ENCODE data around the gene PRELID2. TPM values are rescaled to one million over a fixed set of nuclear protein-coding genes. Genes with fewer than 3 reads are reported as not detected.
"Not testable (repeated sequence)": the region's sequence is repeated elsewhere in the genome, so short reads cannot be mapped to it uniquely, and the experiment has no call there.

PRELID2 gene
- polyA plus RNA-seq, 2 of the 4 experiments (the other 2 are of a cell fraction), result 8.5 to 10.4 TPM

GRCh38 chr5:145803112-145804004 is 31.8 kb downstream of the PRELID2 start:
- H3K4me3 ChIP-seq, result no peak overlapping the region
- no peak overlapping the region for H3K27ac ChIP-seq
- no peak overlapping the region for H3K4me2 ChIP-seq
- FAIRE-seq (no peak), ATAC-seq (no peak), DNase-seq (ENCODE audit: low read depth in 1 of 2, low spot score in 1 of 2) (no peak)
- H3K9me3 ChIP-seq, result no peaks in the 10 kb centered on the region
- POLR2A ChIA-PET, result no interaction called here
- TF ChIP-seq RAD21 (conservative IDR thresholded peaks at IDR 0.05 in 1 of 2, IDR thresholded peaks at IDR 0.05 in 1 of 2) (no peak), CTCF (IDR thresholded peaks at IDR 0.05) (no peak), CHD2 (IDR thresholded peaks at IDR 0.05; ENCODE audit: low read length, partially characterized antibody) (no peak), JUNB (IDR thresholded peaks at IDR 0.05) (no peak)
- WGBS (ENCODE audit: missing lambda C conversion rate), result 85% methylated on average over 9 of the region's 9 CpGs
- CTCF ChIA-PET, result interaction anchor here (2.0 kb wide), 1 partner anchor 9 kb away, joined by 8 read pairs; no protein-coding TSS in a partner anchor
- H3K4me1 ChIP-seq, result peaks cover 17% of the 10 kb centered on the region

- no peak for TF ChIP-seq GATA3 (IDR thresholded peaks at IDR 0.05; ENCODE audit: borderline replicate concordance)
- TF ChIP-seq EHF (CRISPR knock-in tag; IDR thresholded peaks at IDR 0.05), result no peak
- no peak for TF ChIP-seq ZNF302 (CRISPR knock-in tag; IDR thresholded peaks at IDR 0.05)
- TF ChIP-seq PHF8 (IDR thresholded peaks at IDR 0.05; ENCODE audit: borderline replicate concordance, low read depth), result no peak
- no peak for TF ChIP-seq SMC3 (IDR thresholded peaks at IDR 0.05)
- no peak for TF ChIP-seq HES2 (IDR thresholded peaks at IDR 0.05)
- no peak for TF ChIP-seq CEBPB (IDR thresholded peaks at IDR 0.05)
- TF ChIP-seq JUNB (IDR thresholded peaks at IDR 0.05), result no peak
- no peak for TF ChIP-seq MAFK (IDR thresholded peaks at IDR 0.05; ENCODE audit: partially characterized antibody)
- TF ChIP-seq HOXB13 (CRISPR knock-in tag; IDR thresholded peaks at IDR 0.05; ENCODE audit: low read depth), result no peak
- ChIA-PET CTCF (interaction anchor here (0.6 kb wide), 1 partner anchor 302 kb away, joined by 4 read pairs; no protein-coding TSS in a partner anchor), POLR2A (no interaction called here)
- Histone ChIP-seq H3K27ac (no peak overlapping the region), H3K4me2 (no peak overlapping the region), H3K9me3 (no peaks in the 10 kb centered on the region), H3K4me1 (peaks cover 4% of the 10 kb centered on the region; the same call in 1 of the 3 replicates), H3K4me3 (no peak overlapping the region)
- ATAC-seq (no peak), FAIRE-seq (no peak), DNase-seq (ENCODE audit: low read depth in 1 of 2, low spot score in 1 of 2) (no peak)
- 86% methylated on average over 4 of the region's 4 CpGs for WGBS (ENCODE audit: missing lambda C conversion rate)
Measured at GRCh38 chr5:145801195-145801594, 33.9 kb downstream of the PRELID2 start.

GRCh38 chr5:145800181-145800580 is 35.0 kb downstream of the PRELID2 start:
- no peak overlapping the region for H3K4me2 ChIP-seq
- no peak overlapping the region for H3K4me3 ChIP-seq
- POLR2A ChIA-PET, result no interaction called here
- H3K9me3 ChIP-seq, result no peaks in the 10 kb centered on the region
- DNase-seq (ENCODE audit: low read depth in 1 of 2, low spot score in 1 of 2), result no peak
- no peak for ATAC-seq
- no peak for FAIRE-seq
- 57% methylated on average over 2 of the region's 2 CpGs for WGBS (ENCODE audit: missing lambda C conversion rate)
- CTCF ChIA-PET, result no interaction called here
- H3K4me1 ChIP-seq, result peaks cover 4% of the 10 kb centered on the region; the same call in 1 of the 3 replicates
- TF ChIP-seq RARB (CRISPR knock-in tag; IDR thresholded peaks at IDR 0.05) (no peak), NFE2L2 (conservative IDR thresholded peaks at IDR 0.05; ENCODE audit: low read length) (no peak), MAFK (IDR thresholded peaks at IDR 0.05; ENCODE audit: partially characterized antibody) (no peak), CHD2 (IDR thresholded peaks at IDR 0.05; ENCODE audit: low read length, partially characterized antibody) (no peak), ZNF302 (CRISPR knock-in tag; IDR thresholded peaks at IDR 0.05) (no peak), RNF2 (IDR thresholded peaks at IDR 0.05; ENCODE audit: borderline replicate concordance, low read depth) (no peak), HMGXB4 (CRISPR knock-in tag; IDR thresholded peaks at IDR 0.05; ENCODE audit: borderline replicate concordance) (no peak), SMC3 (IDR thresholded peaks at IDR 0.05) (no peak), ZFP36 (IDR thresholded peaks at IDR 0.05; ENCODE audit: borderline replicate concordance, partially characterized antibody) (no peak), BHLHE40 (IDR thresholded peaks at IDR 0.05; ENCODE audit: low read depth, low read length) (no peak), ELK1 (IDR thresholded peaks at IDR 0.05; ENCODE audit: low read depth, low read length) (no peak)
- no peak overlapping the region; a peak in 1 of 6 replicates for H3K27ac ChIP-seq

GRCh38 chr5:145798503-145798902 is 36.6 kb downstream of the PRELID2 start:
- H3K27ac ChIP-seq; FAIRE-seq; H3K4me1 ChIP-seq; ATAC-seq; H3K4me3 ChIP-seq; H3K9me3 ChIP-seq; H3K4me2 ChIP-seq; DNase-seq (ENCODE audit: low read depth in 1 of 2, low spot score in 1 of 2); POLR2A ChIA-PET: not testable (repeated sequence)
- CTCF ChIA-PET, result interaction anchor here (1.1 kb wide), 1 partner anchor 23 kb away, joined by 4 read pairs; no protein-coding TSS in a partner anchor

Data from A549 (cell line).